SK-N-DZ (cell line): ENCODE measurements around the gene SYTL2.
"Not testable (repeated sequence)": the region's sequence is repeated elsewhere in the genome, so short reads cannot be mapped to it uniquely, and the experiment has no call there.

Source experiments
- DNase-seq: peaks from one replicate; pipeline ENCODE4 v3.0.0-alpha.2; 2015; ENCODE audit warnings: low spot score

The SYTL2 gene

GRCh38 chr11:85654343-85654742, 156.6 kb downstream of the SYTL2 start:
- DNase-seq, result not testable (repeated sequence)

DNA sequence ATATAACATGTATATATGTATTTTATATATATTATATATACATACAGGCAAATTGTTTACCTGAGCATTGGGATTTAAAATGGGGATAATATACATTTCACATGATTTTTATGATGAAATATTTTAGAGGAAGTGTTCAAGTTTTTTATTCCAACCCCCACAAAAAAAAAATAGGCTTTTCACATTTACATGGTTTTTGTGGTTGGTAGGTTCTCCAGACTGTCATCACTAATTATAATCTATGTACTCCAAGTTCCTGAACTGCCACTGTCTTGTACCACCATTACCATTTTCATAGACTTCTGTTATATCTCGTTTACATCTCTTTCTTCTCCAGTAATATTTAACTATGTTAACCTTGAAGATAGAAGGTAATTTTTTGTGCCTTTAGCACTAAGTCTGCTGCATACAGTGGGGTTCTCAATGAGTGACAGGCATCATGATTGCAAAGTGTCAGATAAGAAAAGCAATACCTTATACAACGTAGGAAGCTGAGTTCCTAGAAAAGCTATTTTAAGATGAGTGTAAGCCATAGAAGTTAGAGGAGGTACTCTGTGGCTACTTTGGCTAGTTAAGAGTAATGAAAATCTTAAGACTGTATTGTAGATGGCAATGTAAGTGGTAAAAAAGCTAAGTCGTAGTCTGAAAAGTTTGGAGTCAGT, 158.0 kb downstream of the SYTL2 start:
- no peak for DNase-seq

DNA sequence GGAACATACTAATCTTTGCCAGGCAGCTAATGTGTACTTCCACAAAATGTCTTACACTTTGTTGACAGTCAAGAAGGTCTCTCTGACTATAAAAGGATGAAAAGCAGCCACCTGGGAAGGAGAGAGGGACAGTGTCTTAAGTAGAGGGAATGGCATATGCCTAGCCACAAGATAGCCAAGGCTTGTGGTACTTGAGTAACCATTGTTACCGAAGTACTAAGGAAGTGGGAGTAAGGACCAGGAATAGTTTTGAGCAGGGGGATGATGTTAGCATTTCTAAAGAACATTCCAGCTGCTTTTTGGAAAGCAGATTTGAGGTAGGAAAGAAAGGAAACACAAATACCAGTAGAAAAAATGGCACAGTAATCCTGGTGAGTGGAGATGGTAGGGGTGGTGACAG, 159.8 kb downstream of the SYTL2 start:
- DNase-seq, result no peak

GRCh38 chr11:85647604-85648299, 163.2 kb downstream of the SYTL2 start, which contains the start of gene TMEM126A:
TMEM126A (plus strand) TSS chr11:85647967; CDS start chr11:85650256, 2,289 bp downstream.
- peak; percentile 91 for DNase-seq

DNA sequence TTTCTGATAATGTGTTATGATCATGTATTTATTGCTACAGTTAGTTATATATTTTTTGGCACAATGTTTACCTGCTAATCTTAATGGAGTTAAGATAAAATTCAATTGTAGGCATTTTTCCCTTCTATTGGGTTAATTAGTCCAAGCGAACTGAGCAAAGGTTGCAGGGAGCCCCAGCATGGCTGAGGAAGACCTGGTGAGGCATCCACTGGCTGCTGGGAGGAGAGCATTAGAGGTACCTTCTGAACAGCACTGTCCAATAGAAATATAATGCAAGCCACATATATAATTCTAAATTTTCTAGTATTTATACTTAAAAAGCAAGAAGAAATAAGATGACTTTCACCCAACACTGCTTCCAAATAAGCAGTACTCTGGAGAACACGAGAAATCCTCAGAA, 163.9 kb downstream of the SYTL2 start:
- no peak for DNase-seq
